IMR-90 (cell line): Measurements from ENCODE around the gene PRDM1. TPM values are rescaled to one million over a fixed set of nuclear protein-coding genes. Genes with fewer than 3 reads are reported as not detected.

Experiments
- ATAC-seq: fragments of 200-7000 bp; cut with Tn5 transposase; 2 replicates; pipeline ENCODE4 v1.9.1; 2020; ENCODE audit warnings: low read depth, mild to moderate bottlenecking, moderate library complexity
- BruUV-seq: library from RNA; stranded (reverse); fragments of 400-500 nt; replicated peaks from 2 replicates; lab custom pipeline; 2021; lab: Mats Ljungman, UMichigan
- CTCF ChIA-PET: fragments of 300-600 bp; formaldehyde crosslinking; extraction: SDS; loops from one replicate; lab custom pipeline; 2021; ENCODE audit warnings: antibody characterized with exemption; lab: Yijun Ruan, JAX
- POLR2A ChIA-PET: fragments of 300-600 bp; sonication (Branson Sonifier 250); formaldehyde crosslinking; loops from one replicate; lab custom pipeline; 2022; ENCODE audit warnings: antibody characterized with exemption; ENCODE audit not compliant: unreplicated experiment; lab: Charles Lee
- DNase-seq: peaks from one replicate; pipeline ENCODE4 v3.0.0; 2013
- H2AFZ ChIP-seq: replicated peaks from 2 replicates; pipeline ENCODE3; 2013; ENCODE audit warnings: low read length, mild to moderate bottlenecking; ENCODE audit not compliant: poor library complexity
- H2AK5ac ChIP-seq: 2 replicates; pipeline ENCODE4 v1.6.1; 2013; ENCODE audit warnings: low read depth, low read length, inconsistent platforms
- H2AK9ac ChIP-seq: replicated peaks from 2 replicates; pipeline ENCODE3; 2013; ENCODE audit warnings: mild to moderate bottlenecking, low read depth, low read length, moderate library complexity; ENCODE audit not compliant: poor library complexity
- H2BK120ac ChIP-seq: 2 replicates; pipeline ENCODE4 v1.6.1; 2013; ENCODE audit warnings: low read depth, low read length, inconsistent platforms
- H2BK15ac ChIP-seq: 3 replicates; pipeline ENCODE4 v1.6.1; 2013; ENCODE audit warnings: low read depth, low read length, inconsistent platforms
- H2BK20ac ChIP-seq: 2 replicates; pipeline ENCODE4 v1.6.1; 2013; ENCODE audit warnings: low read depth, mild to moderate bottlenecking, inconsistent platforms, low read length, moderate library complexity
- H2BK5ac ChIP-seq: 2 replicates; pipeline ENCODE4 v1.6.1; 2013; ENCODE audit warnings: mild to moderate bottlenecking, low read depth, low read length, inconsistent platforms; ENCODE audit not compliant: poor library complexity, severe bottlenecking
- H3K14ac ChIP-seq: replicated peaks from 2 replicates; pipeline ENCODE4 v1.6.1; 2013; ENCODE audit warnings: low read depth, low read length, inconsistent platforms
- H3K18ac ChIP-seq: 2 replicates; pipeline ENCODE4 v1.6.1; 2013; ENCODE audit warnings: low read depth, low read length, control low read depth
- H3K23ac ChIP-seq: 2 replicates; pipeline ENCODE4 v1.6.1; 2013; ENCODE audit warnings: low read depth, low read length, inconsistent platforms
- H3K27ac ChIP-seq: 2 replicates; pipeline ENCODE4 v1.5.1; 2013; ENCODE audit warnings: mild to moderate bottlenecking, control low read depth, low read length; ENCODE audit not compliant: insufficient read depth
- H3K27me3 ChIP-seq: 2 replicates; pipeline ENCODE4 v1.6.1; 2013; ENCODE audit warnings: low read length; ENCODE audit not compliant: control insufficient read depth, insufficient read depth
- H3K36me3 ChIP-seq: 2 replicates; pipeline ENCODE4 v1.6.1; 2013; ENCODE audit warnings: low read length, mixed read lengths; ENCODE audit not compliant: control insufficient read depth, insufficient read depth
- H3K4ac ChIP-seq: 2 replicates; pipeline ENCODE4 v1.6.1; 2013; ENCODE audit warnings: low read depth, low read length, inconsistent platforms
- H3K4me1 ChIP-seq: 2 replicates; pipeline ENCODE4 v1.6.1; 2013; ENCODE audit warnings: low read length, mixed read lengths; ENCODE audit not compliant: control insufficient read depth, insufficient read depth
- H3K4me2 ChIP-seq: 2 replicates; pipeline ENCODE4 v1.6.1; 2013; ENCODE audit warnings: low read depth, mild to moderate bottlenecking, control low read depth, low read length, moderate library complexity
- H3K4me3 ChIP-seq: 2 replicates; pipeline ENCODE4 v1.5.1; 2013; ENCODE audit warnings: low read depth, mild to moderate bottlenecking, control low read depth, low read length, moderate library complexity; ENCODE audit not compliant: insufficient read depth
- H3K56ac ChIP-seq: 2 replicates; pipeline ENCODE4 v1.6.1; 2013; ENCODE audit warnings: low read length, inconsistent platforms; ENCODE audit not compliant: insufficient read depth; ENCODE audit errors: extremely low read depth
- H3K79me1 ChIP-seq, 2 experiments: 2 replicates each; pipeline ENCODE4 v1.6.1; 2013; ENCODE audit warnings: low read length in 2 of 2, inconsistent platforms in 1 of 2, low read depth in 1 of 2
- H3K9ac ChIP-seq: 2 replicates; pipeline ENCODE4 v1.6.1; 2013; ENCODE audit warnings: low read depth, low read length, control low read depth
- H3K9me1 ChIP-seq: 2 replicates; pipeline ENCODE4 v1.6.1; 2013; ENCODE audit warnings: low read length, inconsistent platforms; ENCODE audit not compliant: insufficient read depth
- H3K9me3 ChIP-seq: 2 replicates; pipeline ENCODE4 v1.6.1; 2013; ENCODE audit warnings: low read length; ENCODE audit not compliant: control insufficient read depth, insufficient read depth
- H4K20me1 ChIP-seq: 2 replicates; pipeline ENCODE4 v1.6.1; 2013; ENCODE audit warnings: low read length, inconsistent platforms; ENCODE audit not compliant: insufficient read depth
- H4K5ac ChIP-seq: 2 replicates; pipeline ENCODE4 v1.6.1; 2013; ENCODE audit warnings: mild to moderate bottlenecking, low read depth, low read length, control low read depth
- H4K8ac ChIP-seq, 2 experiments: 2 replicates each; pipeline ENCODE4 v1.6.1; 2013; ENCODE audit warnings: low read depth in 2 of 2, low read length in 2 of 2, control low read depth in 1 of 2, inconsistent platforms in 1 of 2
- H4K91ac ChIP-seq: 2 replicates; pipeline ENCODE4 v1.6.1; 2013; ENCODE audit warnings: low read depth, low read length, inconsistent platforms; ENCODE audit not compliant: insufficient read depth
- BHLHE40 ChIP-seq: fragments of 150-350 bp; IDR thresholded peaks from 2 replicates; pipeline ENCODE4 v1.6.1; 2016; ENCODE audit warnings: mild to moderate bottlenecking, low read depth, low read length
- CEBPB ChIP-seq: IDR thresholded peaks from 2 replicates; pipeline ENCODE4 v1.6.1; 2012; ENCODE audit warnings: low read depth, low read length, improper control_type of control experiment
- CHD1 ChIP-seq: IDR thresholded peaks from 2 replicates; pipeline ENCODE4 v1.6.1; 2012; ENCODE audit warnings: low read depth, low read length, improper control_type of control experiment
- FOS ChIP-seq: fragments of 150-350 bp; IDR thresholded peaks from 2 replicates; pipeline ENCODE4 v1.6.1; 2016; ENCODE audit warnings: low read depth, low read length
- MAFK ChIP-seq: IDR thresholded peaks from 2 replicates; pipeline ENCODE4 v1.6.1; 2012; ENCODE audit warnings: low read depth, low read length, improper control_type of control experiment
- MAZ ChIP-seq: IDR thresholded peaks from 2 replicates; pipeline ENCODE4 v1.6.1; 2012; ENCODE audit warnings: low read depth, mild to moderate bottlenecking, low read length, improper control_type of control experiment, moderate library complexity, borderline replicate concordance
- POLR2A ChIP-seq: IDR thresholded peaks from 2 replicates; pipeline ENCODE4 v1.6.1; 2012; ENCODE audit warnings: mild to moderate bottlenecking, low read depth, low read length
- RCOR1 ChIP-seq: IDR thresholded peaks from 2 replicates; pipeline ENCODE4 v1.6.1; 2012; ENCODE audit warnings: mild to moderate bottlenecking, low read length, improper control_type of control experiment; ENCODE audit not compliant: insufficient replicate concordance
- SMC3 ChIP-seq: fragments of 150-350 bp; IDR thresholded peaks from 2 replicates; pipeline ENCODE4 v1.6.1; 2016; ENCODE audit warnings: low read depth, mild to moderate bottlenecking, antibody characterized with exemption, low read length, moderate library complexity
- WGBS, 2 experiments: methylation state at CpG; one replicate each; pipeline versions ENCODE4 v1.1.5 to v1.1.7; 2013; ENCODE audit warnings: missing lambda C conversion rate in 2 of 2; ENCODE audit not compliant: insufficient read length in 1 of 2; ENCODE audit errors: extremely low coverage in 2 of 2; 5-methylcytosine and 5-hydroxymethylcytosine counted together
- dilution Hi-C: fragments of 300-500 bp; cut with HindIII; formaldehyde crosslinking; loops from one replicate; pipeline ENCODE4 v1.14.3; 2018; ENCODE audit warnings: low sequenced_read_pairs; ENCODE audit not compliant: unreplicated experiment
- in situ Hi-C: fragments of 300-500 bp; cut with MboI; formaldehyde crosslinking; loops from 3 replicates; pipeline ENCODE4 v1.14.3; 2019; ENCODE audit warnings: low sequenced_read_pairs, inconsistent platforms, mixed read lengths
- intact Hi-C: fragments of 100-400 bp; cut with micrococcal nuclease; formaldehyde crosslinking; loops from 2 replicates; pipeline ENCODE4 v1.10.0; 2022
- polyA plus RNA-seq, 3 experiments: library from polyadenylated mRNA; depleted of rRNA; stranded (reverse); fragments of >200 nt; gene quantifications; 2 replicates each; pipeline ENCODE4 v1.2.3, GENCODE V29; 2012; ENCODE audit warnings: low replicate concordance in 1 of 3
- total RNA-seq: library from RNA; depleted of rRNA; stranded (reverse); fragments of >200 nt; gene quantifications from 2 replicates; pipeline ENCODE4 v1.2.3, GENCODE V29; 2012

PRDM1 gene
- total and polyA plus RNA-seq, 2 of the 4 experiments (the other 2 are of a cell fraction) = 2.3 to 3.0 TPM

DNA sequence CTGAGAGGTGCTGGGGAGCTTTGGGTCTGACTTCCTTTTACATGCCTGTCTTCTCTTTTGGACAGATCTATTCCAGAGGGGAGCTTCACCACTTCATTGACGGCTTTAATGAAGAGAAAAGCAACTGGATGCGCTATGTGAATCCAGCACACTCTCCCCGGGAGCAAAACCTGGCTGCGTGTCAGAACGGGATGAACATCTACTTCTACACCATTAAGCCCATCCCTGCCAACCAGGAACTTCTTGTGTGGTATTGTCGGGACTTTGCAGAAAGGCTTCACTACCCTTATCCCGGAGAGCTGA lies 13.1 kb downstream of the PRDM1 start:
- Histone ChIP-seq H3K79me1 (peaks cover 13 to 65% of the 10 kb centered on the region in 2 experiments; a peak in 3 of 4 replicates), H3K14ac (peak overlapping the region; percentile 79), H4K8ac (peak overlapping the region; percentile 49 to 90; a peak in 3 of 4 replicates), H2AFZ (peak overlapping the region; percentile 80), H3K4me2 (peak overlapping the region; percentile 99), H3K4me3 (peak overlapping the region; percentile 65), H2BK120ac (peak overlapping the region; percentile 93), H2BK20ac (peak overlapping the region; percentile 88), H3K56ac (peak overlapping the region; percentile 97; the same call in 1 of the 2 replicates), H3K27ac (peak overlapping the region; percentile 97; the same call in 1 of the 2 replicates), H2AK9ac (peak overlapping the region; percentile 68), H4K20me1 (no peaks in the 10 kb centered on the region), H2AK5ac (peak overlapping the region; percentile 77), H4K91ac (peak overlapping the region; percentile 88), H3K27me3 (no peaks in the 10 kb centered on the region), H3K18ac (peak overlapping the region; percentile 100), H3K23ac (peak overlapping the region; percentile 75), H3K4ac (peak overlapping the region; percentile 89), H3K9me3 (no peaks in the 10 kb centered on the region), H2BK15ac (peak overlapping the region; percentile 75; the same call in 2 of the 3 replicates), H3K9me1 (peaks cover 2% of the 10 kb centered on the region; the same call in 1 of the 2 replicates), H4K5ac (peak overlapping the region; percentile 99), H3K36me3 (peaks cover 4% of the 10 kb centered on the region), H3K9ac (peak overlapping the region; percentile 99), H2BK5ac (peak overlapping the region; percentile 95), H3K4me1 (peaks cover 7% of the 10 kb centered on the region)
- no peak for TF ChIP-seq CEBPB
- no peak for TF ChIP-seq POLR2A
- no peak for TF ChIP-seq BHLHE40
- no peak for TF ChIP-seq RCOR1
- TF ChIP-seq MAFK = no peak
- TF ChIP-seq SMC3 = no peak
- TF ChIP-seq CHD1 = no peak
- no peak for TF ChIP-seq MAZ
- no peak for TF ChIP-seq FOS
- ATAC-seq (no peak), DNase-seq (no peak)
- intact Hi-C loops = no loop called here
- ChIA-PET CTCF (no interaction called here), POLR2A (no interaction called here)
- in situ Hi-C loops = loop anchor here (10.0 kb wide), 1 partner anchor 206 kb away; no protein-coding TSS in a partner anchor
- 0% methylated on average over 1 of the region's 7 CpGs; no CpG with 5 or more reads in 1 of the 2 experiments for WGBS, 2 experiments
- BruUV-seq = TSS peak; percentile 67
- dilution Hi-C loops = no loop called here
